ENCODE measurements around the gene ADCY3.

DNA sequence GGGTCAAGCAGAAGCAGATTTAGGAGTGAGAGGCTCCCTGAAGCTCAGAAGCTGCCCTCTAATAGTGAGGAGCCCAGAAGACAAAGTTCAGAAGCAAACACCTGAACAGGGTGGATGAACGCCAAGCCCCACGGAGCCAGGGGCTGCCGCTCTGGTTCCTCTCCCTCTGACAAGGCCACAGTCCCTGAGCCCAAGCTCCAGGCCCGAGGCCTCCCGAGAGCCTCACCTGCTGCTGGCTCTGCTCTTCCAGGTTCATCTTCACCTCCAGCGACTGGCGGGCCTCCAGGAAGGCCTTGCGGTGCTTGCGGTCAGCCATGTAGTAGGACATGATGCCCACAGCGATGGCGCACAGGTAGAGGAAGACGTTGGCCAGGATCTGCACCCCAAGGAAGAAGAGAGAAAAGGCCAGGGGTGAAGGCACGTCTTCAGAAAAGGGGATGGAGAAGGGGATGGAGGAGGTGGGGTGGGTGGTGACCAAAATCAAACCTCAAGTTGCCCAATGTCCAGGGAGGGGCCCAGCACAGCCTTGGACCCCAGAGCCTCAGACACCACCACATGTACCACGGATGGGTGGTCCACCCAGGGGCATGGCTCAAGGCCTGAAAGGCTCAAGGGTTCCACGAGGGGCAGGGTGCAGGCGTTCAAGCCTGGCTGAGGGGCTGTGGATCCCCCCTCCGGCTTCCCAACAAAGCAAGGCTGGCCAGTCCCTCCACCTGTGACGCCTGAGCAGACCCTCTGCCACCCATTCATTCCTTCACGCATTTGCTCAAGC is 47.5 kb downstream of the ADCY3 start:
- no peak for TF ChIP-seq EZH2 (IDR thresholded peaks at IDR 0.05; ENCODE audit: low read length)
- TF ChIP-seq, protein P1, sequence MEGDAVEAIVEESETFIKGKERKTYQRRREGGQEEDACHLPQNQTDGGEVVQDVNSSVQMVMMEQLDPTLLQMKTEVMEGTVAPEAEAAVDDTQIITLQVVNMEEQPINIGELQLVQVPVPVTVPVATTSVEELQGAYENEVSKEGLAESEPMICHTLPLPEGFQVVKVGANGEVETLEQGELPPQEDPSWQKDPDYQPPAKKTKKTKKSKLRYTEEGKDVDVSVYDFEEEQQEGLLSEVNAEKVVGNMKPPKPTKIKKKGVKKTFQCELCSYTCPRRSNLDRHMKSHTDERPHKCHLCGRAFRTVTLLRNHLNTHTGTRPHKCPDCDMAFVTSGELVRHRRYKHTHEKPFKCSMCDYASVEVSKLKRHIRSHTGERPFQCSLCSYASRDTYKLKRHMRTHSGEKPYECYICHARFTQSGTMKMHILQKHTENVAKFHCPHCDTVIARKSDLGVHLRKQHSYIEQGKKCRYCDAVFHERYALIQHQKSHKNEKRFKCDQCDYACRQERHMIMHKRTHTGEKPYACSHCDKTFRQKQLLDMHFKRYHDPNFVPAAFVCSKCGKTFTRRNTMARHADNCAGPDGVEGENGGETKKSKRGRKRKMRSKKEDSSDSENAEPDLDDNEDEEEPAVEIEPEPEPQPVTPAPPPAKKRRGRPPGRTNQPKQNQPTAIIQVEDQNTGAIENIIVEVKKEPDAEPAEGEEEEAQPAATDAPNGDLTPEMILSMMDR (optimal IDR thresholded peaks at IDR 0.05 in 1 of 3, IDR thresholded peaks at IDR 0.05 in 1 of 3, conservative IDR thresholded peaks at IDR 0.05 in 1 of 3; ENCODE audit: extremely low read depth in 1 of 3, insufficient read depth in 2 of 3, low read length in 3 of 3): no peak

Data from keratinocyte (primary cell).